ENCODE measurements around the gene NPLOC4. TPM values are rescaled to one million over a fixed set of nuclear protein-coding genes. Genes with fewer than 3 reads are reported as not detected.

Gene NPLOC4
- total and polyA plus RNA-seq, 4 donors, result 23.5 to 67.4 (median 50.6) TPM

DNA sequence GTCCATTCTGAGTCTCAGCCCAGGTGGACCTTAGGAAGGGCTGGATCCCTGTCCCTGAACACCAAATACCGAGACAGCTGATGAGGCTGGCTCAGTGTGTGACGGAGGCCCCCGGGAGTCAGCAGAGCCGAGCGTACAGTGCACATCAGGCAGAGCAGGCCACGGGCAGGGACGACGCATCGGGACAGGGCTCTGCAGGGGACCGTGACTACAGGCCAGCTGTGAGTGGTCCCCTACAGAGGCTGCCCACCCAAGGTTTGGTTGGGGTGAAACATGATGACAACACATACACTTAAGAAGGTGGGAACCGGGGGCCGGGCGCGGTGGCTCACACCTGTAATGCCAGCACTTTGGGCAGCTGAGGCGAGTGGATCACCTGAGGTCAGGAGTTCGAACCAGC, 36.0 kb upstream of the NPLOC4 start:
- Histone ChIP-seq H3K9ac (ENCODE audit: low read depth in 1 of 2, low read length in 2 of 2) (no peak overlapping the region), H3K4me1 (ENCODE audit: control insufficient read depth in 4 of 4, insufficient read depth in 4 of 4, low read length in 3 of 4) (peaks cover 0 to 8% (median 2%) of the 10 kb centered on the region in 4 donors), H3K4me3 (ENCODE audit: low read depth in 1 of 3, low read length in 3 of 3) (no peak overlapping the region), H3K27ac (ENCODE audit: low read depth in 1 of 2, low read length in 2 of 2) (no peak overlapping the region), H3K27me3 (ENCODE audit: control insufficient read depth in 4 of 4, insufficient read depth in 4 of 4, low read length in 3 of 4) (no peaks in the 10 kb centered on the region), H3K9me3 (ENCODE audit: control insufficient read depth in 4 of 4, low read length in 3 of 4) (no peaks in the 10 kb centered on the region), H3K36me3 (ENCODE audit: control insufficient read depth in 4 of 4, insufficient read depth in 3 of 4, low read depth in 1 of 4, low read length in 3 of 4) (peaks cover 10 to 43% (median 19%) of the 10 kb centered on the region in 4 donors)
- TF ChIP-seq YY1 (IDR thresholded peaks at IDR 0.05), result no peak
- no peak for TF ChIP-seq FOXA1 (IDR thresholded peaks at IDR 0.05)
- TF ChIP-seq JUND (IDR thresholded peaks at IDR 0.05), result no peak
- no peak for TF ChIP-seq TAF1 (conservative IDR thresholded peaks at IDR 0.05)
- no peak for TF ChIP-seq RAD21 (IDR thresholded peaks at IDR 0.05)
- TF ChIP-seq ZBTB33 (IDR thresholded peaks at IDR 0.05), result no peak
- DNase-seq (ENCODE audit: low spot score), result no peak
- WGBS, result 96% methylated on average over 16 of the region's 16 CpGs

DNA sequence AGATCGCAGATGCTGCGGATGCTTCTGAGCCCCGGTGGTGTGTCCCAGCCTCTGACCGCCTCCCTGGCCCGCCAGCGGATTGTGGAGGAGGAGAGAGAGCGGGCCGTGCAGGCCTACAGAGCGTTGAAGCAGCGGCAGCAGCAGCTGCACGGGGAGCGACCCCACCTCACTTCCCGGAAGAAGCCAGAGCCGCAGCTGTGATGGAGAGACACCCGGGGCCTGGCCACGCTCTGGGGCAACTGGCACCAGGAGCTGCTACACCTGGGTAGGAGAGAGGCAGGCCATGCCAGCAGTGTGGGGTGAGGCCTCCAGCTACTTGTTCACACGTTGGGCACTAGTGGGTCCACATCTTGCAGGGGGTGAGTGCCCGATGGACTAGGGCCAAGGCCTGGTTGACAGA, 35.6 kb upstream of the NPLOC4 start:
- no peaks in the 10 kb centered on the region for H3K9me3 ChIP-seq (ENCODE audit: control insufficient read depth in 4 of 4, low read length in 3 of 4)
- no peaks in the 10 kb centered on the region for H3K27me3 ChIP-seq (ENCODE audit: control insufficient read depth in 4 of 4, insufficient read depth in 4 of 4, low read length in 3 of 4)
- TF ChIP-seq, protein P1, sequence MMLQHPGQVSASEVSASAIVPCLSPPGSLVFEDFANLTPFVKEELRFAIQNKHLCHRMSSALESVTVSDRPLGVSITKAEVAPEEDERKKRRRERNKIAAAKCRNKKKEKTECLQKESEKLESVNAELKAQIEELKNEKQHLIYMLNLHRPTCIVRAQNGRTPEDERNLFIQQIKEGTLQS (IDR thresholded peaks at IDR 0.05), result no peak
- TF ChIP-seq JUND (IDR thresholded peaks at IDR 0.05) (no peak), YY1 (IDR thresholded peaks at IDR 0.05) (no peak), REST (IDR thresholded peaks at IDR 0.05) (no peak), HNF4A (conservative IDR thresholded peaks at IDR 0.05) (no peak), RXRA (IDR thresholded peaks at IDR 0.05) (no peak), HNF4G (IDR thresholded peaks at IDR 0.05) (no peak)
- no peak for DNase-seq (ENCODE audit: low spot score)
- 92% methylated on average over 18 of the region's 18 CpGs for WGBS
- H3K27ac ChIP-seq (ENCODE audit: low read depth in 1 of 2, low read length in 2 of 2), result no peak overlapping the region
- H3K36me3 ChIP-seq (ENCODE audit: control insufficient read depth in 4 of 4, insufficient read depth in 3 of 4, low read depth in 1 of 4, low read length in 3 of 4), result peaks cover 10 to 43% (median 19%) of the 10 kb centered on the region in 4 donors
- H3K9ac ChIP-seq (ENCODE audit: low read depth in 1 of 2, low read length in 2 of 2), result no peak overlapping the region
- peaks cover 3 to 12% (median 6%) of the 10 kb centered on the region in 4 donors for H3K4me1 ChIP-seq (ENCODE audit: control insufficient read depth in 4 of 4, insufficient read depth in 4 of 4, low read length in 3 of 4)
- no peak overlapping the region for H3K4me3 ChIP-seq (ENCODE audit: low read depth in 1 of 3, low read length in 3 of 3)

DNA sequence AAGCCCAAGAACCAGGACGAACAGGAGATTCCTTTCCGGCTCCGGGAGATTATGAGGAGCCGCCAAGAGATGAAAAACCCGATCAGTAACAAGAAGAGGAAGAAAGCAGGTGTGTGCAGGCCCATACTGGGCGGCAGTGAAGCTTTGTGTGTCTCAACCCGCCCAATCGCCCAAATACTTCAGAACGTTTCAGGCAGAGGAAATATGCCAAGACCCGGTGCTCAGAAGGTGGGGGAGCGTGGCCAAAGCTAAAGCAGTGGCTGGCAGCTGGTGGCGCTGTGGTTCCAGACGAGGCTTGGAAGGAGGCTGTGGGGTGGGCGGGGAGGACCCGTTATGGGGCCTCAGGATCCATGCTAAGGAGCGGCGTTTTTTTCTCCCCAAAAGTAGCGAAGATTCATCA, 30.8 kb upstream of the NPLOC4 start:
- Histone ChIP-seq H3K27me3 (ENCODE audit: control insufficient read depth in 4 of 4, insufficient read depth in 4 of 4, low read length in 3 of 4) (no peaks in the 10 kb centered on the region), H3K9me3 (ENCODE audit: control insufficient read depth in 4 of 4, low read length in 3 of 4) (no peaks in the 10 kb centered on the region), H3K27ac (ENCODE audit: low read depth in 1 of 2, low read length in 2 of 2) (no peak overlapping the region), H3K36me3 (ENCODE audit: control insufficient read depth in 4 of 4, insufficient read depth in 3 of 4, low read depth in 1 of 4, low read length in 3 of 4) (peaks cover 5 to 30% (median 12%) of the 10 kb centered on the region in 4 donors), H3K4me3 (ENCODE audit: low read depth in 1 of 3, low read length in 3 of 3) (no peak overlapping the region), H3K4me1 (ENCODE audit: control insufficient read depth in 4 of 4, insufficient read depth in 4 of 4, low read length in 3 of 4) (peaks cover 11 to 25% (median 18%) of the 10 kb centered on the region in 4 donors), H3K9ac (ENCODE audit: low read depth in 1 of 2, low read length in 2 of 2) (no peak overlapping the region)
- no peak for TF ChIP-seq TAF1 (conservative IDR thresholded peaks at IDR 0.05)
- TF ChIP-seq HNF4A (conservative IDR thresholded peaks at IDR 0.05), result no peak
- TF ChIP-seq RXRA (IDR thresholded peaks at IDR 0.05), result no peak
- no peak for TF ChIP-seq RAD21 (IDR thresholded peaks at IDR 0.05)
- TF ChIP-seq GABPA (IDR thresholded peaks at IDR 0.05 in 1 of 2, conservative IDR thresholded peaks at IDR 0.05 in 1 of 2), result no peak
- no peak for DNase-seq (ENCODE audit: low spot score)
- 90% methylated on average over 18 of the region's 18 CpGs for WGBS
